K562 (cell line): Measurements from ENCODE around the gene RCE1. TPM values are rescaled to one million over a fixed set of nuclear protein-coding genes. Genes with fewer than 3 reads are reported as not detected.

ENCODE experiments used
- DMBX1 ChIP-seq: fragments of 250-450 bp; sonication (Bioruptor Pico); IDR thresholded peaks from 2 replicates; pipeline ENCODE4 v1.8.0; 2022; ENCODE audit warnings: inconsistent platforms, mild to moderate bottlenecking, moderate library complexity, borderline replicate concordance
- E2F3 ChIP-seq: fragments of 250-450 bp; sonication (Bioruptor Pico); IDR thresholded peaks from 2 replicates; pipeline ENCODE4 v1.4.0; 2020; ENCODE audit warnings: mild to moderate bottlenecking
- MTA3 ChIP-seq: fragments of 450-650 bp; formaldehyde crosslinking; IDR thresholded peaks from 2 replicates; pipeline ENCODE4 v1.6.1; 2017; ENCODE audit warnings: mild to moderate bottlenecking, borderline replicate concordance
- NUFIP1 ChIP-seq: fragments of 450-650 bp; IDR thresholded peaks from 2 replicates; pipeline ENCODE4 v1.6.1; 2018; ENCODE audit not compliant: partially characterized antibody
- PCBP2 ChIP-seq: fragments of 200-400 bp; formaldehyde crosslinking; IDR thresholded peaks from 2 replicates; pipeline ENCODE4 v1.6.1; 2018; ENCODE audit warnings: low read length, low read depth, mild to moderate bottlenecking, moderate library complexity; ENCODE audit not compliant: poor library complexity, severe bottlenecking
- PHB ChIP-seq: fragments of 250-450 bp; sonication (Bioruptor Pico); IDR thresholded peaks from 2 replicates; pipeline ENCODE4 v1.5.0; 2021
- POLR2B ChIP-seq: fragments of 450-650 bp; IDR thresholded peaks from 2 replicates; pipeline ENCODE4 v1.6.1; 2018; ENCODE audit warnings: low read depth; ENCODE audit not compliant: partially characterized antibody
- SOX6 ChIP-seq: fragments of 450-650 bp; IDR thresholded peaks from 2 replicates; pipeline ENCODE4 v1.6.1; 2014; ENCODE audit warnings: mild to moderate bottlenecking
- TEAD1 ChIP-seq, 2 experiments: fragments of 450-650 bp in 1 of 2; sonication (generic) in 1 of 2; formaldehyde crosslinking; IDR thresholded peaks; 2 replicates each; pipeline versions ENCODE4 v1.4.0 to v1.8.0; 2020 to 2022; ENCODE audit warnings: mild to moderate bottlenecking in 2 of 2, missing genetic modification reagents in 1 of 2
- ZEB2 ChIP-seq: fragments of 450-650 bp; IDR thresholded peaks from 2 replicates; pipeline ENCODE4 v1.6.1; 2016
- ZNF165 ChIP-seq: fragments of 250-450 bp; sonication (Bioruptor Pico); IDR thresholded peaks from 2 replicates; pipeline ENCODE4 v1.4.0; 2020; ENCODE audit warnings: borderline replicate concordance
- ZNF668 ChIP-seq: fragments of 250-450 bp; sonication (Bioruptor Pico); IDR thresholded peaks from 2 replicates; pipeline ENCODE4 v1.8.0; 2022; ENCODE audit warnings: mild to moderate bottlenecking, inconsistent platforms
- ZNF76 ChIP-seq: fragments of 250-450 bp; sonication (Bioruptor Pico); IDR thresholded peaks from 2 replicates; pipeline ENCODE4 v1.4.0; 2020; ENCODE audit warnings: mild to moderate bottlenecking, moderate library complexity, borderline replicate concordance
- polyA plus RNA-seq, 8 experiments: library from polyadenylated mRNA; depleted of rRNA in 4 of 8; stranded (reverse) in 5 of 8; unstranded in 3 of 8; fragments of >200 nt; fragmentation: Nextera tagmentation in 2 of 8; fragmentation: Illumina TruSeq in 1 of 8; extraction: Ambion mirVana in 2 of 8; extraction: Trizol in 1 of 8; gene quantifications; 2 replicates each; pipeline versions ENCODE4 v1.2.1 to v1.2.3, GENCODE V29; 2011 to 2014; ENCODE audit warnings: inconsistent platforms in 1 of 8, missing spikeins in 1 of 8
- total RNA-seq, 7 experiments: library from RNA; depleted of rRNA in 6 of 7; stranded (reverse); fragments of >200 nt in 6 of 7; fragmentation: Illumina TruSeq in 2 of 7; extraction: Trizol in 2 of 7; gene quantifications; 2 replicates each; pipeline versions ENCODE4 v1.2.1 to v1.2.3, GENCODE V29; 2011 to 2021; ENCODE audit warnings: low replicate concordance in 1 of 7
- TF ChIP-seq, protein P1 (sequence below): sonication (generic); formaldehyde crosslinking; IDR thresholded peaks from 2 replicates; pipeline ENCODE4 v1.8.1; 2023; ENCODE audit warnings: mild to moderate bottlenecking, missing genetic modification reagents
- TF ChIP-seq, protein P2 (sequence below), 2 experiments: IDR thresholded peaks in 1 of 2; conservative IDR thresholded peaks in 1 of 2; 2 replicates each; pipeline ENCODE4 v1.6.1; 2016; ENCODE audit warnings: low read depth in 2 of 2, mild to moderate bottlenecking in 1 of 2, missing compliant biosample characterization in 1 of 2, missing genetic modification characterization in 1 of 2, moderate library complexity in 1 of 2
- TF ChIP-seq, protein P3 (sequence below), 2 experiments: fragments of 250-450 bp in 1 of 2; fragments of 450-650 bp in 1 of 2; sonication (Bioruptor Pico) in 1 of 2; IDR thresholded peaks; 2 replicates each; pipeline versions ENCODE4 v1.6.1 to v1.8.0; 2016 to 2021; ENCODE audit warnings: mild to moderate bottlenecking in 2 of 2, moderate library complexity in 2 of 2, missing compliant biosample characterization in 1 of 2, missing genetic modification characterization in 1 of 2
- TF ChIP-seq, protein P4 (sequence below): fragments of 250-450 bp; sonication (Bioruptor Pico); IDR thresholded peaks from 2 replicates; pipeline ENCODE4 v1.5.0; 2021; ENCODE audit warnings: mild to moderate bottlenecking, borderline replicate concordance

The RCE1 gene
- total and polyA plus RNA-seq, 9 of the 15 experiments (the other 6 are each of a cell fraction or from before 2014, with no cell fraction given) = 0.75 to 41.5 (median 15.1) TPM

DNA sequence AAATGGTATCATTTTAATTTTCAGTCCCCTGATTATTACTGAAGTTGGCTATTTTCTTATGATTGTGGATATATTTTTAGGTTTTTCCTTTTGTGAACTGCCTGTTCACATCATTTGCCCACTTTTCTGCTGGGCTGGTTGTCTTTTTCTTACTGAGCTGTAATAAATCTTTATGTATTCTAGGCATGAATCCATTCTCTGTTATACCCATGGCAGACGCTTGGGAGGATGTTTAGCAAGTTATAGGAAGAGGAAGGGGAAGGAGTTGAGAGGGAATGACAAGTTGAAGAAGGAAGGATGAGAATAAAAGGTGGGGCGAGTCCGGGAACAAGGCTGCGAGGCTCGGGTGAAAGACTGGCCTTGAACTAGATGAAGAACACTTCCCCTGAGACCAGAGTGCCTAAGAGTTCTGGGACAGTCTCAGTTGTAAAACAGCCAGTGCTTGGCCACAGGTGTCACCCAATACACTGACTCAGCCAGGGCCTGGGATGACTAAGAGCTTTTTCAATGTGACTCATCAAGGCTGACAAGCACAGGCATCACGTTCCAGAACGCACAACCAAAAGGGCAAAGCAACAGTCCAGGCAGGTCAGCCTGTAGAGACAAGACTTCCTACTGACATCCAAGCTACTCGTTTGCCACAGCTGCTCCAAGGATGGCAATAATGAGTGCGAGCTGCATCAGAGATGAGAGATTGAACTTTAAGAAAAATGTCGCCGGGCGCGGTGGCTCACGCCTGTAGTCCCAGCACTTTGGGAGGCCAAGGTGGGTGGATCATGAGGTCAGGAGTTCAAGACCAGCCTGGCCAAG lies 48.8 kb downstream of the RCE1 start (continued):
- TF ChIP-seq, protein P1, sequence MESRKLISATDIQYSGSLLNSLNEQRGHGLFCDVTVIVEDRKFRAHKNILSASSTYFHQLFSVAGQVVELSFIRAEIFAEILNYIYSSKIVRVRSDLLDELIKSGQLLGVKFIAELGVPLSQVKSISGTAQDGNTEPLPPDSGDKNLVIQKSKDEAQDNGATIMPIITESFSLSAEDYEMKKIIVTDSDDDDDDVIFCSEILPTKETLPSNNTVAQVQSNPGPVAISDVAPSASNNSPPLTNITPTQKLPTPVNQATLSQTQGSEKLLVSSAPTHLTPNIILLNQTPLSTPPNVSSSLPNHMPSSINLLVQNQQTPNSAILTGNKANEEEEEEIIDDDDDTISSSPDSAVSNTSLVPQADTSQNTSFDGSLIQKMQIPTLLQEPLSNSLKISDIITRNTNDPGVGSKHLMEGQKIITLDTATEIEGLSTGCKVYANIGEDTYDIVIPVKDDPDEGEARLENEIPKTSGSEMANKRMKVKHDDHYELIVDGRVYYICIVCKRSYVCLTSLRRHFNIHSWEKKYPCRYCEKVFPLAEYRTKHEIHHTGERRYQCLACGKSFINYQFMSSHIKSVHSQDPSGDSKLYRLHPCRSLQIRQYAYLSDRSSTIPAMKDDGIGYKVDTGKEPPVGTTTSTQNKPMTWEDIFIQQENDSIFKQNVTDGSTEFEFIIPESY (CRISPR knock-in tag) = peak; percentile 54; the same call in 1 of the 2 replicates
- TF ChIP-seq MTA3 = peak; percentile 87; the same call in 1 of the 2 replicates
- TF ChIP-seq, protein P2, sequence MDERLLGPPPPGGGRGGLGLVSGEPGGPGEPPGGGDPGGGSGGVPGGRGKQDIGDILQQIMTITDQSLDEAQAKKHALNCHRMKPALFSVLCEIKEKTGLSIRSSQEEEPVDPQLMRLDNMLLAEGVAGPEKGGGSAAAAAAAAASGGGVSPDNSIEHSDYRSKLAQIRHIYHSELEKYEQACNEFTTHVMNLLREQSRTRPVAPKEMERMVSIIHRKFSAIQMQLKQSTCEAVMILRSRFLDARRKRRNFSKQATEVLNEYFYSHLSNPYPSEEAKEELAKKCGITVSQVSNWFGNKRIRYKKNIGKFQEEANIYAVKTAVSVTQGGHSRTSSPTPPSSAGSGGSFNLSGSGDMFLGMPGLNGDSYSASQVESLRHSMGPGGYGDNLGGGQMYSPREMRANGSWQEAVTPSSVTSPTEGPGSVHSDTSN (CRISPR knock-in tag; IDR thresholded peaks at IDR 0.05; ENCODE audit: low read depth) = no peak
- TF ChIP-seq, protein P2 (tag; conservative IDR thresholded peaks at IDR 0.05; ENCODE audit: low read depth) = peak; percentile 63
- TF ChIP-seq PHB (CRISPR knock-in tag) = no peak
- TF ChIP-seq ZNF76 (CRISPR knock-in tag) = no peak
- peak; percentile 79 for TF ChIP-seq SOX6
- TF ChIP-seq ZNF165 (CRISPR knock-in tag) = no peak
- TF ChIP-seq, protein P3, sequence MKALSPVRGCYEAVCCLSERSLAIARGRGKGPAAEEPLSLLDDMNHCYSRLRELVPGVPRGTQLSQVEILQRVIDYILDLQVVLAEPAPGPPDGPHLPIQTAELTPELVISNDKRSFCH (CRISPR knock-in tag; IDR thresholded peaks at IDR 0.05) = no peak
- TF ChIP-seq, protein P3 (tag; IDR thresholded peaks at IDR 0.05) = peak; percentile 92
- TF ChIP-seq, protein P4, sequence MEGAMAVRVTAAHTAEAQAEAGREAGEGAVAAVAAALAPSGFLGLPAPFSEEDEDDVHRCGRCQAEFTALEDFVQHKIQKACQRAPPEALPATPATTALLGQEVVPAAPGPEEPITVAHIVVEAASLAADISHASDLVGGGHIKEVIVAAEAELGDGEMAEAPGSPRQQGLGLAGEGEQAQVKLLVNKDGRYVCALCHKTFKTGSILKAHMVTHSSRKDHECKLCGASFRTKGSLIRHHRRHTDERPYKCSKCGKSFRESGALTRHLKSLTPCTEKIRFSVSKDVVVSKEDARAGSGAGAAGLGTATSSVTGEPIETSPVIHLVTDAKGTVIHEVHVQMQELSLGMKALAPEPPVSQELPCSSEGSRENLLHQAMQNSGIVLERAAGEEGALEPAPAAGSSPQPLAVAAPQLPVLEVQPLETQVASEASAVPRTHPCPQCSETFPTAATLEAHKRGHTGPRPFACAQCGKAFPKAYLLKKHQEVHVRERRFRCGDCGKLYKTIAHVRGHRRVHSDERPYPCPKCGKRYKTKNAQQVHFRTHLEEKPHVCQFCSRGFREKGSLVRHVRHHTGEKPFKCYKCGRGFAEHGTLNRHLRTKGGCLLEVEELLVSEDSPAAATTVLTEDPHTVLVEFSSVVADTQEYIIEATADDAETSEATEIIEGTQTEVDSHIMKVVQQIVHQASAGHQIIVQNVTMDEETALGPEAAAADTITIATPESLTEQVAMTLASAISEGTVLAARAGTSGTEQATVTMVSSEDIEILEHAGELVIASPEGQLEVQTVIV (CRISPR knock-in tag) = no peak
- TF ChIP-seq DMBX1 = peak; percentile 54; the same call in 1 of the 2 replicates
- 0 out of 4 replicates have a peak, but pooled peaks of 1 of the 2 experiments have one; percentile 26 for TF ChIP-seq TEAD1 (CRISPR knock-in tag; IDR thresholded peaks at IDR 0.05)
- peak; percentile 67 for TF ChIP-seq ZEB2
- peak; percentile 39 for TF ChIP-seq NUFIP1
- no peak for TF ChIP-seq PCBP2
- peak; percentile 36 for TF ChIP-seq POLR2B
- TF ChIP-seq E2F3 (CRISPR knock-in tag) = no peak
- TF ChIP-seq ZNF668 (CRISPR knock-in tag) = no peak
